ENCODE results near the gene TSC1. TPM values are rescaled to one million over a fixed set of nuclear protein-coding genes. Genes with fewer than 3 reads are reported as not detected.

TSC1 gene
- total and polyA plus RNA-seq, 4 donors, result 8.9 to 61.3 (median 30.2) TPM

- DNase-seq (no peak), ATAC-seq (ENCODE audit: low FRiP score) (no peak)
- Histone ChIP-seq H3K4me3 (ENCODE audit: low read length in 2 of 2) (no peak overlapping the region), H3K9me3 (ENCODE audit: control insufficient read depth, low read length) (no peaks in the 10 kb centered on the region), H3K4me1 (ENCODE audit: control insufficient read depth in 1 of 2, insufficient read depth in 2 of 2, low read length in 2 of 2) (no peaks in the 10 kb centered on the region), H3K27me3 (ENCODE audit: control insufficient read depth in 1 of 2, insufficient read depth in 2 of 2, low read length in 1 of 2) (no peaks in the 10 kb centered on the region), H3K27ac (ENCODE audit: low read depth in 1 of 2, low read length in 2 of 2) (no peak overlapping the region), H3K36me3 (ENCODE audit: control insufficient read depth in 1 of 2, insufficient read depth in 2 of 2, low read length in 1 of 2) (peaks cover 6 to 7% of the 10 kb centered on the region in 2 donors)
- 60 to 67% methylated on average over 9 of the region's 9 CpGs for WGBS, 2 donors
- intact Hi-C loops (cut with DNase I), result no loop called here
These were observed 13.2 kb downstream of the TSC1 start for GRCh38 chr9:132931178-132931735.

- Histone ChIP-seq H3K4me1 (ENCODE audit: control insufficient read depth in 1 of 2, insufficient read depth in 2 of 2, low read length in 2 of 2) (no peaks in the 10 kb centered on the region), H3K27me3 (ENCODE audit: control insufficient read depth in 1 of 2, insufficient read depth in 2 of 2, low read length in 1 of 2) (no peaks in the 10 kb centered on the region), H3K9me3 (ENCODE audit: control insufficient read depth, low read length) (no peaks in the 10 kb centered on the region), H3K27ac (ENCODE audit: low read depth in 1 of 2, low read length in 2 of 2) (no peak overlapping the region), H3K36me3 (ENCODE audit: control insufficient read depth in 1 of 2, insufficient read depth in 2 of 2, low read length in 1 of 2) (peaks cover 8 to 10% of the 10 kb centered on the region in 2 donors), H3K4me3 (ENCODE audit: low read length in 2 of 2) (no peak overlapping the region)
- intact Hi-C loops (cut with DNase I), result no loop called here
- DNase-seq (no peak), ATAC-seq (ENCODE audit: low FRiP score) (no peak)
- WGBS, 2 donors, result 89 to 95% methylated on average over 7 of the region's 7 CpGs
These were observed 16.7 kb downstream of the TSC1 start for GRCh38 chr9:132927704-132928103.

- H3K4me3 ChIP-seq (ENCODE audit: low read length in 2 of 2), result no peak overlapping the region
- no peaks in the 10 kb centered on the region for H3K4me1 ChIP-seq (ENCODE audit: control insufficient read depth in 1 of 2, insufficient read depth in 2 of 2, low read length in 2 of 2)
- intact Hi-C loops (cut with DNase I), result no loop called here
- no peak overlapping the region for H3K27ac ChIP-seq (ENCODE audit: low read depth in 1 of 2, low read length in 2 of 2)
- H3K9me3 ChIP-seq (ENCODE audit: control insufficient read depth, low read length), result no peaks in the 10 kb centered on the region
- DNase-seq, result no peak
- no peak for ATAC-seq (ENCODE audit: low FRiP score)
- WGBS, 2 donors, result 87% methylated on average over 9 of the region's 9 CpGs
- H3K36me3 ChIP-seq (ENCODE audit: control insufficient read depth in 1 of 2, insufficient read depth in 2 of 2, low read length in 1 of 2), result peaks cover 13 to 19% of the 10 kb centered on the region in 2 donors
- H3K27me3 ChIP-seq (ENCODE audit: control insufficient read depth in 1 of 2, insufficient read depth in 2 of 2, low read length in 1 of 2), result no peaks in the 10 kb centered on the region
These were observed 21.0 kb downstream of the TSC1 start for GRCh38 chr9:132923346-132923902.

DNA sequence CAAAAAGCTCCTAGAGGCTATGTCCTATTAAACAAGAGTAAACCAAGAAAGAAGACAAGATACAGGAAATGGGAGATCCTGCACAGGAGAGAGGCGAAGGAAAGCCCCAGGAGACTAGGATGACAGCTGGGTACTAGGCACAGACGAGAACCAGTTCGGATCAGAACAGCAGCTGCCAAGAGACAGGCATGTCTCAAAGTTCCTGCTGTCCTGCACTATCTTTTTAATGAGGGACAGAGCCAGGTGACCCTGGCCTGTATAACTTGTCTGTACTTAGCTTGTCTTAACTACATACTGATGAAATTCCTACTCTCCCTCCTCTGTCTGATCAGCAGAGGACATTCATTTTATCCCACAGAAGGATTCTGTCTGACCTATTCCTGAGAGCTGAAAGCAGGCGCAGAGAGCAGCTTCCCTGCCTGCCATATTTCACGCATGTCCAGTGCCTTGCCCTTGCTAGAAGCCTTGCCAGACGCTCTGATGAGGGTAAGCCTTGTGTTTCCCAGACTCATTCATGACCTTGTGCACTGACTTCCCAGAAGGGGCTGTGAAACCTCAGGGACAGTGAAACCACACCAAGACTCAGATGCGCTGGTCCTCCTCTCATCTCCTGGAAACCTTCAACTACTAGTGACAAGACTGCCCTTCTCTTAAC is 24.7 kb downstream of the TSC1 start:
- WGBS, 2 donors, result 95% methylated on average over 7 of the region's 7 CpGs
- no peak for ATAC-seq (ENCODE audit: low FRiP score)
- Histone ChIP-seq H3K4me3 (ENCODE audit: low read length in 2 of 2) (no peak overlapping the region), H3K27me3 (ENCODE audit: control insufficient read depth in 1 of 2, insufficient read depth in 2 of 2, low read length in 1 of 2) (no peaks in the 10 kb centered on the region), H3K27ac (ENCODE audit: low read depth in 1 of 2, low read length in 2 of 2) (no peak overlapping the region), H3K4me1 (ENCODE audit: control insufficient read depth in 1 of 2, insufficient read depth in 2 of 2, low read length in 2 of 2) (no peaks in the 10 kb centered on the region), H3K36me3 (ENCODE audit: control insufficient read depth in 1 of 2, insufficient read depth in 2 of 2, low read length in 1 of 2) (peaks cover 15 to 18% of the 10 kb centered on the region in 2 donors), H3K9me3 (ENCODE audit: control insufficient read depth, low read length) (peaks cover 2% of the 10 kb centered on the region)
- intact Hi-C loops (cut with DNase I), result no loop called here
- no peak for DNase-seq

DNA sequence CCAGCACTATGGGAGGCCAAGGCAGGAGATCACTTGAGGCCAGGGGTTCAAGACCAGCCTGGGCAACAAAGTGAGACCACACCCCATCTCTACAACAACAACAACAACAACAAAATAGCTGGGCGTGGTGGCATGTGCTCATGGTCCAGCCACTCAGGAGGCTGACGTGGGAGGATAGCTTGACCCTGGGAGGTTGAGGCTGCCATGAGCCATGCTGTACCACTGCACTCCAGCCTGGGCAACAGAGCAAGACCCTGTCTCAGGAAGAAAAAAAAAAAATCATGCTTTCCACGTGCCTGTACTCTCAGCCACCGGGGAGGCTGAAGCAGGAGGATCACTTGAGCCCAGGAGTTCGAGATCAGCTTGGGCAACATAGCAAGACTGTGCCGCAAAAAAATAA is 29.5 kb downstream of the TSC1 start:
- H3K4me1 ChIP-seq (ENCODE audit: control insufficient read depth in 1 of 2, insufficient read depth in 2 of 2, low read length in 2 of 2), result no peaks in the 10 kb centered on the region
- H3K4me3 ChIP-seq (ENCODE audit: low read length in 2 of 2), result no peak overlapping the region
- H3K27me3 ChIP-seq (ENCODE audit: control insufficient read depth in 1 of 2, insufficient read depth in 2 of 2, low read length in 1 of 2), result no peaks in the 10 kb centered on the region
- ATAC-seq (ENCODE audit: low FRiP score) (no peak), DNase-seq (no peak)
- peaks cover 2% of the 10 kb centered on the region for H3K9me3 ChIP-seq (ENCODE audit: control insufficient read depth, low read length)
- WGBS, 2 donors, result 93 to 94% methylated on average over 6 of the region's 6 CpGs
- no peak overlapping the region for H3K27ac ChIP-seq (ENCODE audit: low read depth in 1 of 2, low read length in 2 of 2)
- intact Hi-C loops (cut with DNase I), result no loop called here
- H3K36me3 ChIP-seq (ENCODE audit: control insufficient read depth in 1 of 2, insufficient read depth in 2 of 2, low read length in 1 of 2), result peaks cover 5 to 14% of the 10 kb centered on the region in 2 donors

DNA sequence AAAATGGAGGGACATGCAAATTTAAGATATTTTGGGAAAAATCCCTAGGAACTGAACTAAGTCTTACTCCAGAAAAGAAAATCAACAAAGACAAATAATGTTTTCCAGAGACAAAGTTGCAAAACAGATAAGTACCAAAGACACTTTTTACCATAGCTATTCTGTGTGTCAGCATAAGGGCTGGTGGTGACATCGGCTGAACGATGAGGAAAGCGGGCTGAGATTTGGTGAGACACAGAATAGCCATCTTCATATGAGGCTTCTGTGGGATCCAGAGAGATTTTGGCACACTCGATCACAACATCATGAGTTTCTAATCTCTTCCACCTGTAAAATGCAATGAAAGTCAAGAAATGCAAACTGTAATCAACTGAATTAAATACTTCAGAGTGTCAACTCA is 32.3 kb downstream of the TSC1 start:
- DNase-seq, result no peak
- 92 to 95% methylated on average over 4 of the region's 4 CpGs for WGBS, 2 donors
- Histone ChIP-seq H3K4me3 (ENCODE audit: low read length in 2 of 2) (no peak overlapping the region), H3K27me3 (ENCODE audit: control insufficient read depth in 1 of 2, insufficient read depth in 2 of 2, low read length in 1 of 2) (no peaks in the 10 kb centered on the region), H3K27ac (ENCODE audit: low read depth in 1 of 2, low read length in 2 of 2) (no peak overlapping the region), H3K4me1 (ENCODE audit: control insufficient read depth in 1 of 2, insufficient read depth in 2 of 2, low read length in 2 of 2) (no peaks in the 10 kb centered on the region), H3K9me3 (ENCODE audit: control insufficient read depth, low read length) (peaks cover 2% of the 10 kb centered on the region), H3K36me3 (ENCODE audit: control insufficient read depth in 1 of 2, insufficient read depth in 2 of 2, low read length in 1 of 2) (peaks cover 5 to 12% of the 10 kb centered on the region in 2 donors)
- intact Hi-C loops (cut with DNase I), result no loop called here
- ATAC-seq (ENCODE audit: low FRiP score), result no peak

GRCh38 chr9:132910376-132910775 is 34.0 kb downstream of the TSC1 start:
- ATAC-seq (ENCODE audit: low FRiP score), result no peak
- H3K27me3 ChIP-seq (ENCODE audit: control insufficient read depth in 1 of 2, insufficient read depth in 2 of 2, low read length in 1 of 2), result no peaks in the 10 kb centered on the region
- peaks cover 3 to 8% of the 10 kb centered on the region in 2 donors for H3K36me3 ChIP-seq (ENCODE audit: control insufficient read depth in 1 of 2, insufficient read depth in 2 of 2, low read length in 1 of 2)

GRCh38 chr9:132909311-132909710 is 35.1 kb downstream of the TSC1 start:
- intact Hi-C loops (cut with DNase I), result no loop called here
- DNase-seq (no peak), ATAC-seq (ENCODE audit: low FRiP score) (no peak)
- Histone ChIP-seq H3K4me3 (ENCODE audit: low read length in 2 of 2) (no peak overlapping the region), H3K36me3 (ENCODE audit: control insufficient read depth in 1 of 2, insufficient read depth in 2 of 2, low read length in 1 of 2) (peaks cover 3 to 8% of the 10 kb centered on the region in 2 donors), H3K27me3 (ENCODE audit: control insufficient read depth in 1 of 2, insufficient read depth in 2 of 2, low read length in 1 of 2) (no peaks in the 10 kb centered on the region), H3K4me1 (ENCODE audit: control insufficient read depth in 1 of 2, insufficient read depth in 2 of 2, low read length in 2 of 2) (no peaks in the 10 kb centered on the region), H3K9me3 (ENCODE audit: control insufficient read depth, low read length) (no peaks in the 10 kb centered on the region), H3K27ac (ENCODE audit: low read depth in 1 of 2, low read length in 2 of 2) (no peak overlapping the region)
- 81 to 82% methylated on average over 2 of the region's 2 CpGs for WGBS, 2 donors

More at GRCh38 chr9:132910376-132910775, 34.0 kb downstream of the TSC1 start:
- H3K4me1 ChIP-seq (ENCODE audit: control insufficient read depth in 1 of 2, insufficient read depth in 2 of 2, low read length in 2 of 2), result no peaks in the 10 kb centered on the region
- H3K9me3 ChIP-seq (ENCODE audit: control insufficient read depth, low read length), result no peaks in the 10 kb centered on the region
- 89 to 90% methylated on average over 6 of the region's 6 CpGs for WGBS, 2 donors
- DNase-seq, result no peak
- no peak overlapping the region for H3K27ac ChIP-seq (ENCODE audit: low read depth in 1 of 2, low read length in 2 of 2)
- no peak overlapping the region for H3K4me3 ChIP-seq (ENCODE audit: low read length in 2 of 2)
- intact Hi-C loops (cut with DNase I), result no loop called here

DNA sequence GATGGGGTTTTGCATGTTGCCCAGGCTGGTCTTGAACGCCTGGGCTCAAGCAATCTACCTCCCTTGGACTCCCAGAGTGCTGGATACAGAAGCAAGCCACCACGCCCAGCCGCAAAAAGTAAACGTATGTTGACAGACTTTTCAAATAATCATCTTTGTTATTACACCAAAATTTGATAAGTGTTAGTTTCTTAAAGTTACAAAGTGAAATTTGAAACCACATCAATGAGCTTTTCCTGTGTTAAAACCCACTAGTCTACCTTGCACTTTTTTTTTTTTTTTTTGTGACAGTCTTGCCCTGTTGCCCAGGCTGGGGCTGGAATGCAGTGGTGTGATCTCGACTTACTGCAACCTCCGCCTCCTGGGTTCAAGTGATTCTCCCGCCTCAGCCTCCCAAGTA is 35.8 kb downstream of the TSC1 start:
- Histone ChIP-seq H3K9me3 (ENCODE audit: control insufficient read depth, low read length) (no peaks in the 10 kb centered on the region), H3K4me1 (ENCODE audit: control insufficient read depth in 1 of 2, insufficient read depth in 2 of 2, low read length in 2 of 2) (no peaks in the 10 kb centered on the region), H3K27me3 (ENCODE audit: control insufficient read depth in 1 of 2, insufficient read depth in 2 of 2, low read length in 1 of 2) (no peaks in the 10 kb centered on the region), H3K27ac (ENCODE audit: low read depth in 1 of 2, low read length in 2 of 2) (no peak overlapping the region), H3K36me3 (ENCODE audit: control insufficient read depth in 1 of 2, insufficient read depth in 2 of 2, low read length in 1 of 2) (peaks cover 3 to 8% of the 10 kb centered on the region in 2 donors), H3K4me3 (ENCODE audit: low read length in 2 of 2) (no peak overlapping the region)
- ATAC-seq (ENCODE audit: low FRiP score) (no peak), DNase-seq (no peak)
- intact Hi-C loops (cut with DNase I), result no loop called here
- 89 to 93% methylated on average over 7 of the region's 7 CpGs for whole genome bisulfite sequencing, 2 donors
